Activated naive CD4-positive, alpha-beta T cell treated with anti-CD3 and anti-CD28 coated beads, Interleukin-2, amount 10 ng/mL, durations not matched to agents 7 days and 5 days (primary cell): Measurements from ENCODE around the gene VSNL1.

ENCODE experiments used
- CTCF ChIA-PET: fragments of 350-600 bp; sonication (Branson Sonifier 250); formaldehyde crosslinking; loops from one replicate; lab custom pipeline; 2021; ENCODE audit warnings: antibody characterized with exemption; lab: Charles Lee
- DNase-seq: peaks from one replicate; pipeline ENCODE4 v3.0.0-alpha.2; 2020
- H3K27ac Mint-ChIP-seq: one replicate; pipeline ENCODE4 v1.8.0; 2021; ENCODE audit warnings: mild to moderate bottlenecking, moderate library complexity, mixed read lengths
- H3K27me3 Mint-ChIP-seq: one replicate; pipeline ENCODE4 v1.8.0; 2021; ENCODE audit warnings: mild to moderate bottlenecking, mixed read lengths
- H3K36me3 Mint-ChIP-seq: one replicate; pipeline ENCODE4 v1.8.0; 2021; ENCODE audit warnings: mixed read lengths
- H3K4me1 Mint-ChIP-seq: one replicate; pipeline ENCODE4 v1.8.0; 2021; ENCODE audit warnings: mixed read lengths
- H3K4me3 Mint-ChIP-seq: one replicate; pipeline ENCODE4 v1.8.0; 2021; ENCODE audit warnings: mild to moderate bottlenecking, moderate library complexity, mixed read lengths
- H3K9me3 Mint-ChIP-seq: one replicate; pipeline ENCODE4 v1.8.0; 2021; ENCODE audit warnings: mixed read lengths

The VSNL1 gene

DNA sequence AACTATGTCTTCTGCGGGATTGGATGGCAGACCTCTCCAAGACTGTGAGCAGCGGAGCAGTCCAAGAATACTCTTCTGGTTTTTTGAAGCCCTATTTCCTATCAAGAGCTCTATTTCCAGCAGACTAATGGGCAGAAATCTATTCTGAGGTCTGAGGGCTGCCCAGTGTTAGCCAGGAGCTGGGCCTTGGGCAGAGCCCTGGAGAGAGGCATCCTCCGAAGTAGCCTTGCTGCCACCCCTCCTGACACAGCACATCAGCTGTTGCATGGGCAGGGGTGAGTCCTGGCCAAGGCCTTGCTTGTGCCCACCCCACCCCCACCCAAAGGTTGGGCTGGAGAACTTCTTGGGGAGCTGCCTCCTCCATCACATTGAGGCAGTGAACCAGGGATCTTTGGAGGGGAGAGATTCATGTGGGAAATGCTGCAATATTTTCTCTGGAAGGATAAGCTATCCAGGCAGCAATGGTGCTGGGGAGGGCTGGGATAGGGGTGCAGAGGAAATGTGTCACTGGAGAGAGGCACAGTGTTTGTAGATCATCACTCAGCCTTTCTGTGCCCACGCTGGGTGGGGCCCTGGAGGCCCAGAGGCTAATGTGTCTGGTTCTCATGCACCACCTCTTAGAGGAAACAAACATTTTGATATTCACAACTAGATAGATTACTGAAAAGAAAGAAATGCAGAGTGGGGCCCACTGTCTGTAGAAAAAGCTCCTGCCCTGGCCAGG, 104.7 kb downstream of the VSNL1 start:
- CTCF ChIA-PET = interaction anchor here (0.8 to 5.3 kb wide), 13 partner anchors 8 to 174 kb away, joined by 3 to 58 read pairs (median 5); no protein-coding TSS in a partner anchor
- H3K27me3 Mint-ChIP-seq = no peaks in the 10 kb centered on the region
- H3K9me3 Mint-ChIP-seq = no peaks in the 10 kb centered on the region
- no peak overlapping the region for H3K27ac Mint-ChIP-seq
- no peak for DNase-seq
- no peaks in the 10 kb centered on the region for H3K36me3 Mint-ChIP-seq
- no peak overlapping the region for H3K4me3 Mint-ChIP-seq
- H3K4me1 Mint-ChIP-seq = no peaks in the 10 kb centered on the region

DNA sequence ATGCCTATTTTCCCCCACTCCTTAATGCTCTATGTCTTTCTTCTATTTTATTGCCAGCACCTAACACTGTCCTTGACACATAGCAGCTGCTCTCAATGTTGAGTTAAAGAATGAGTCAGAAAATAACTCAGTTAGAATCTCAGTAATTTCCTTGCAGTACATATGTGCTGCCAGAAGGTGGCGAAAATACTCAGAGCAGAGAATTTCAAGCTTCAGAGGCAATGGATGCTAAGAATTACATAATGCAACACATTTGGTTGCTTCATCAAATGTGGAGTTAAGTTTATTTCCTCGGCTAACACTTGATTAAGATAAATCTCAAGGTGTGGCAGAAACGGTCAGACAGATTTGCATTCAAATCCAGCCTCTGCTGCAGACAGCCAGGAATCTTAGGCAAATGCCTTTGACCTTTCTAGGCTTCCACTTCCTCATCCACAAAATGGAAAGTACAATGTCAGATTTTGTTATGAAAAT, 105.6 kb downstream of the VSNL1 start:
- CTCF ChIA-PET = interaction anchor here (0.8 to 5.3 kb wide), 14 partner anchors 9 to 175 kb away, joined by 3 to 58 read pairs (median 5); no protein-coding TSS in a partner anchor
- no peaks in the 10 kb centered on the region for H3K9me3 Mint-ChIP-seq
- H3K4me3 Mint-ChIP-seq = no peak overlapping the region
- DNase-seq = peak; percentile 54
- no peaks in the 10 kb centered on the region for H3K4me1 Mint-ChIP-seq
- H3K36me3 Mint-ChIP-seq = no peaks in the 10 kb centered on the region
- H3K27ac Mint-ChIP-seq = no peak overlapping the region
- H3K27me3 Mint-ChIP-seq = no peaks in the 10 kb centered on the region

DNA sequence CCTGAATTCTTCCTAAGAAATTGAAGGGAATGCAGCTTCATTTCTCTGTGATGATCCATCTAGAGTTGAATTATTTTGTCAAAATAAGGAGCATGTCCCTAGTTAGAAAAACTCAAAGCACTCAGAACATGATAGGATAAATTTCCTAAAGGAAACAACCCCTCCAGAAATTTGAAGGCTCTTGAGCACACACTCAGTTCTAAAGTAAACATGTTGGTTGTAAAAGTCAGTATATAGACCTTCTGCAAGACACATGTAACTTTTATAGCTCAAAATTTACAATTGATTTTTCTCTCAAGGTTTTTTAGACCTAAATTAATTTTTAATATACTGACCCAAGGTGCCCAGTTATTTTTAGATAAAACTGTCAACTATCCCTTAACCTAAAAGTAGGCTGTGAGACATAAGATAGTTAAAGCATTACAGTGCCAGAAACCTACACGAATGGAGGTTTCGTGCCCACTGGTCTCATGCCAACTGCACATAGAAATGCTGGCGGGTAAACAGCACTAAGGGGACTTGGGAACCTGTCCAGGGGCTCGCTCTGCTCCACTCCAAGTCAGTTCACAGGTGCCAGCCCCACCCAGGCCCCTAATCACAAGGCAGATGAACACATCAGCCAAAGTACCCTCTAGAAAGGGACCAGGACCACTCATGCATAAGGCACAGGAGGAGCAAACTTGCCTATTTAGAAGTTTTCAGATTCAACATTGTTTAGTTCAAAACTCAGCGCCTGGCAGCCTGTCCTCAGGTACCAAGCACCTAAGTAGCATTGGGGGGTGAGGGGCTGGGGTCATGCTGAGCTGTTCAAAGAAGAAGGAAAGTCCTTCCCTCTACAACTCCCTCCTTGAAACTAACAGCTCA, 106.6 kb downstream of the VSNL1 start:
- DNase-seq = no peak
- no peaks in the 10 kb centered on the region for H3K9me3 Mint-ChIP-seq
- H3K4me3 Mint-ChIP-seq = no peak overlapping the region
- H3K27ac Mint-ChIP-seq = no peak overlapping the region
- H3K36me3 Mint-ChIP-seq = no peaks in the 10 kb centered on the region
- H3K27me3 Mint-ChIP-seq = no peaks in the 10 kb centered on the region
- CTCF ChIA-PET = interaction anchor here (1.1 to 5.3 kb wide), 7 partner anchors 10 to 176 kb away, joined by 3 to 58 read pairs (median 5); no protein-coding TSS in a partner anchor
- H3K4me1 Mint-ChIP-seq = no peaks in the 10 kb centered on the region

DNA sequence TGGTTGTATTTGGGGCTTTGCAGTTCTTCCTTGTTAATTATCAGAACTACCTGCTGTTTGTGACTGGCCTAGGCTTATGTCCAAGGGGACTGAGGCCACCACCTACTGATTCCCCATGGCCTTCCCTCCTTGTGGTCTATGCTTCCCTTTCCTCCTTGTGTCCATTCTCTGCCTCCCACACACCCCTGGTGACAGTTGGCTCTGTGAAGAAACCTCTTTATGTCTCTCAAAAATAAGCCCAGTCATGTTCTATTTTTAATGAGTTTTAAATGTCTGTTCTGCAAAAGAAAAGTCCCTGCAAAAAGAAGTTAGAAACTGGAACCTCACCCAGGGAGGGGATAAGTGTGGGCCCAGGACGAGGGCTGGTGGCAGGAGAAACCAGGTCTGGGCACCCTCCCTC, 108.1 kb downstream of the VSNL1 start:
- H3K36me3 Mint-ChIP-seq = no peaks in the 10 kb centered on the region
- no peak overlapping the region for H3K4me3 Mint-ChIP-seq
- H3K4me1 Mint-ChIP-seq = no peaks in the 10 kb centered on the region
- no peaks in the 10 kb centered on the region for H3K9me3 Mint-ChIP-seq
- H3K27ac Mint-ChIP-seq = no peak overlapping the region
- no peak for DNase-seq
- CTCF ChIA-PET = no interaction called here
- H3K27me3 Mint-ChIP-seq = no peaks in the 10 kb centered on the region

DNA sequence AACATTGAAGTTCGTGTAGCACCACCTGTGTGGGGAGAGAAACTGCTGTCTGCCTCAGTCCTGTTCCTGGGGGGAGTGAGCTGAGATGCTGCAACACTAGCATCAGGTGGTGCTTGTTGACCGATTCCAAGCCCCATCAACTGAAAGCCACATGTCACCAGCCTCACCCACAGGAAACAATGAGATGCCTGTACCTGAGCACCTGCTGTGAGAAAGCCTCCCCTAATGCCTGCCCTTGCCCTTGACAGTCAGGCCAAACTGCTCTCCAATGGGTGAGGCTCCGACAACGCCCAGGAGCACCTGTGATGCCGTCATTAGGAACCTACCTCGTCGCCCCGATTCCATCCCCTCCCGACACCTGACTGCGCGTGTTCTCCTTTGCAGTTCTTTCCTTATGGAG, 108.5 kb downstream of the VSNL1 start:
- no peak overlapping the region for H3K4me3 Mint-ChIP-seq
- CTCF ChIA-PET = no interaction called here
- no peaks in the 10 kb centered on the region for H3K36me3 Mint-ChIP-seq
- no peaks in the 10 kb centered on the region for H3K27me3 Mint-ChIP-seq
- no peaks in the 10 kb centered on the region for H3K4me1 Mint-ChIP-seq
- DNase-seq = no peak
- H3K27ac Mint-ChIP-seq = no peak overlapping the region
- no peaks in the 10 kb centered on the region for H3K9me3 Mint-ChIP-seq

DNA sequence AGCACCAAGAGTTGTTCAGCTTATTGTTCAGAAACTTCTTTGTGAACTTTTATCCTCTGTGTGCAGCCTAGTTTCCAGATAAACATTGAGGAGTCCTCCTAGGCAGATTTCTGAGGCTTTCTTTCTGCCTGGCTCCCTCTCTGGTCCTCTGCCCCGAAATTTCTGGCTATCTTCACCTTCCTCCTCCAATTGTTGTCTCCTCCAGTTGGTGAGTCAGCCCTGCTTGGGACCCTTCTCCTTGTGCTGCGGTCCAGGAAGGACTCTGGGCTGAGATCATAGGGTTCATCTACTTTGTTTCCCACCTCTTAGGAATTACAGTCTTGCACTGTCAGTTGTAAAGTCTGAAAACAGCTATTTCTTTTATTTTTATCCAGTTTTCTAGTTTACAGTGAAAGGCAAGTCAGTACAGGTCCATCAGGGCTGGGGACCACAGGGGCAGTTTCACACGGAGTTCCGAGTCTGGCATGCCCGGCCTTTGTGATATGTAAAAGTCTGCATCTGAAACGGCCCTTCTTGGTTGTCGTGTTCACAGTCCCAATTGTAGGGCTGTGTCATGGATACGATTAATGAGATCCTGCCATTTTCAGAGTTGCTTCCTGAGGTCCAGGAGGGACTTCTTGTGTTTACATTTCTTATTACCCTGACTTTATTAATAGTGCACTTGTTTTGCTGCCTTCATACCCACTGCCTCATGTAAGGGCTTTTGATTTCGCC, 112.3 kb downstream of the VSNL1 start:
- CTCF ChIA-PET = no interaction called here
- H3K4me3 Mint-ChIP-seq = no peak overlapping the region
- no peak for DNase-seq
- H3K4me1 Mint-ChIP-seq = no peaks in the 10 kb centered on the region
- H3K27me3 Mint-ChIP-seq = no peaks in the 10 kb centered on the region
- H3K36me3 Mint-ChIP-seq = no peaks in the 10 kb centered on the region
- no peak overlapping the region for H3K27ac Mint-ChIP-seq
- no peaks in the 10 kb centered on the region for H3K9me3 Mint-ChIP-seq

DNA sequence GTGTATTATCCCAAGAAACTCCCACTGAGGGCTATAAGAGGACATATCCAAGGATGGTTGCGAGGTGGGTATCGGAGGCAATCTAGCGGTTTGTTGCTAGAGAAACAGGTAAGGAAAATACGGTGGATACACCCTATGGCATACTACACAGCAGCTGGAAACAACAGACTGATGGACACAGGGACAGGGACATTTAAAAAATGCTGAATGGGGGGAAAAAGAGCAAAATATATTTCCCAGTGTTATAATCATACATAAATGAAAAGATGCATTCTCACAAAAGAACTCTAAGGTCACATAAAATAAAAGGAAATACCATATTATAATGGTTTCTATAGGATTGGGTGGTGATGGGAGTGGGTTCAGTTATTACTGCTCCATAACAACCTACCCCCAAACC, 117.3 kb downstream of the VSNL1 start:
- Mint-ChIP-seq H3K27ac (no peak overlapping the region), H3K27me3 (no peaks in the 10 kb centered on the region), H3K4me3 (no peak overlapping the region), H3K36me3 (peaks cover 7% of the 10 kb centered on the region), H3K4me1 (peaks cover 11% of the 10 kb centered on the region), H3K9me3 (no peaks in the 10 kb centered on the region)
- no peak for DNase-seq
- CTCF ChIA-PET = interaction anchor here (1.6 to 7.6 kb wide), 2 partner anchors 12 to 13 kb away, joined by 5 to 50 read pairs; no protein-coding TSS in a partner anchor

DNA sequence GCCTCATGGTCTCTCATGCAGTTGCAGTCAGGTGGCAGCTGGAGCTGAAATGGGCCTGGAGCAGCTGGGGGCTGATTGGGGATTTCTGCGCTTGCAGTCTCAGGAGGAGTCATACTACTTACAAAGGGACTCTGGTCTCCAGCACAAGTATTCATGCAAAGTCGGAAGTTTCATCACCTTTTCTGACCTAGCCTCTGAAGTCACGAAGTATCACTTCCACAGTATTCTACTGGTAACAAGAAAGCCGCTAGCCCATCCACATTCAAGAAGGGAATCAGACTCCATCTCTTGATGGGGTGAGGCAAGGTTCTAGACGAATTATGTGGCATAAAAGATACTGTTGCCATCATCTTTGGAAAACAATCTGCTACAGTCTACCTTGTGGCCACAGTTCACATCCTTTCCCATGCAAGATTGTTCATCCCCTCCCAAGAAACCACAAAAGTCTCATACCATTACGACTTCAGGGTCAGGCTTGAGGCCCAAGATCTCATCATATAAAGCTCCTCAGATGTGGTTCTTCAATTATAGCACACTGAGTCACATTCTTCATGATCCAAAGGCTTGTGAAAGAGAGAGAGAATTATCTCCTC, 117.9 kb downstream of the VSNL1 start:
- Mint-ChIP-seq H3K27me3 (no peaks in the 10 kb centered on the region), H3K4me3 (no peak overlapping the region), H3K27ac (no peak overlapping the region), H3K36me3 (peaks cover 10% of the 10 kb centered on the region), H3K4me1 (peaks cover 11% of the 10 kb centered on the region), H3K9me3 (no peaks in the 10 kb centered on the region)
- no peak for DNase-seq
- CTCF ChIA-PET = interaction anchor here (0.9 to 7.6 kb wide), 3 partner anchors 12 to 13 kb away, joined by 5 to 50 read pairs (median 5); no protein-coding TSS in a partner anchor

DNA sequence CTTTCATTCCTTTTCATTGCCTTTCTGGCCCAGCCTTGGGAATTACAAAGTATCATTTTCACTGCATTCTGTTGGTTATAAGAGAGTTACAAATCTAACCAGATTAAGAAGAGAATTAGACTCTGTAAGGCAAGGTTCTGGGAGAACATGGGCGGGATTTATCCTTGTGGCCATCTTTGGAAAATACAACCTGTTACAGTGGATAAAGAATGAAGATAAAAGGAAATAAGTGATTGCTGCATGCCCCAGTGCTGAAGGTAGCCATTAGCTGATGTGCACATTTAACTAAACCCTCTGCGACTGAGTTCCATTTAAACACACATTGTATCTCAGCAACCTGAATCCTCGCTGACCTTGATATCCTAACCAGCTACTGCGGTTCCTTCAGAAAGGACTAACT, 119.7 kb downstream of the VSNL1 start:
- Mint-ChIP-seq H3K4me1 (peaks cover 11% of the 10 kb centered on the region), H3K9me3 (no peaks in the 10 kb centered on the region), H3K4me3 (no peak overlapping the region), H3K27ac (no peak overlapping the region), H3K27me3 (no peaks in the 10 kb centered on the region), H3K36me3 (peaks cover 16% of the 10 kb centered on the region)
- DNase-seq = no peak
- CTCF ChIA-PET = interaction anchor here (4.3 to 7.6 kb wide), 2 partner anchors 11 to 14 kb away, joined by 16 to 50 read pairs; no protein-coding TSS in a partner anchor

DNA sequence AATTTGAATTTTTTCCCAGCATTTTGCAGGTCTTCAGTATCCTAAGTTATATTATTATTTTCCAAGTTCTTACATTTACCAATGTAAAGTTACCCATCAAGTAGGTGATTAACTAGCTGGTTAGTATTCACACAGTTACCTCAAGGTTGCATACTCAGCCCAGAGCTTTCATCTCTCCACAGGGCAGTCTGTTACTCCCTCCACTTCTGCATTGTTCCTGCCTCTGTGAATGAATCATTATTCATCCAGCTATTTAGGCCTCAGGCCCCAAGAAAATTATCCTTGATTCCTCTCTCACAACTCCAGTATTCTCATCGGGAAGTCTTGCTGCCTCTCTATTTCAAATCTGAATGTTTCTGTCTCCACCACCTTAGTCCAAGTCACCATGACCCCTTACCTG, 121.0 kb downstream of the VSNL1 start:
- Mint-ChIP-seq H3K36me3 (peaks cover 19% of the 10 kb centered on the region), H3K27ac (no peak overlapping the region), H3K4me1 (peaks cover 11% of the 10 kb centered on the region), H3K9me3 (no peaks in the 10 kb centered on the region), H3K4me3 (no peak overlapping the region), H3K27me3 (no peaks in the 10 kb centered on the region)
- CTCF ChIA-PET = interaction anchor here (4.3 to 7.6 kb wide), 2 partner anchors 10 to 15 kb away, joined by 16 to 50 read pairs; no protein-coding TSS in a partner anchor
- DNase-seq = no peak

DNA sequence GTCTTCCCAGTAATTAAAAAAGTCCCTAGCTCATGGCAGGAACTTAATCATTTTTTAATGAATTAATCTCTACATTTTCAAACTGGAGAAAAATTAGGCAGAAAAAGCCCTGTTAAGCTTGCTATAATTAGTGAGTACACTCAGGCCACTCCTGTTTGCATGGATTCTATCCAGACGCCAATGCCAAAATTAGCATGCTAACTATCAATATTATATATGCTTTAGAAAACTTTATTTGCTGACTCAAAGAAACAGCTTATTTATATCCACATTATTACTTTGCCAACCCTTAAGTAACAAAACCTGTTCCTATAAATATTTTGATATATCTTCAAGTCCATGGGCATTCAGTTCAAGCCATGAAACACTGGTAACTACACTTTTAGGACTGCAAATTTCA, 122.2 kb downstream of the VSNL1 start:
- Mint-ChIP-seq H3K9me3 (no peaks in the 10 kb centered on the region), H3K27ac (no peak overlapping the region), H3K4me1 (peaks cover 11% of the 10 kb centered on the region), H3K4me3 (no peak overlapping the region), H3K36me3 (peaks cover 20% of the 10 kb centered on the region), H3K27me3 (no peaks in the 10 kb centered on the region)
- CTCF ChIA-PET = interaction anchor here (4.3 to 7.6 kb wide), 2 partner anchors 8 to 16 kb away, joined by 16 to 50 read pairs; no protein-coding TSS in a partner anchor
- no peak for DNase-seq

DNA sequence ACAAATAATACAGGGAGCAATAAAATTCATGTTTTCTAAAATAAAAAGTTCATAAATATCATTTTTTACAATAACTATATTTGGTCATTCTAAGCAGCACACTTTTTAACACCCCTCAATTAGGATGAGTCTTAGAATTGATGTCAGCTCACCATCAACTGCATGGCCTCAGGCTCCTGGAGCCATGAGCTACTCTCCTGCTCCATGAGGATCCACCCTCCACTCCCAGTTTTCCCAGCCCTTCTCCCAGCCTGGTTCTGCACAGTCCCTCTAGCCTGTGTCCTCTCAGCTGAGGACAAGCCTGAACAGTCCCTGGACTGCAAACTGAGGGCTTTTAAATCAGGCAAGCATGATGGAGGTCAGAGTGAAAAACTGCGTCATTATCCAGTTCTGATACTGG, 124.0 kb downstream of the VSNL1 start:
- H3K27me3 Mint-ChIP-seq = no peaks in the 10 kb centered on the region
- no peak for DNase-seq
- H3K36me3 Mint-ChIP-seq = peaks cover 27% of the 10 kb centered on the region
- H3K27ac Mint-ChIP-seq = no peak overlapping the region
- no peaks in the 10 kb centered on the region for H3K4me1 Mint-ChIP-seq
- CTCF ChIA-PET = no interaction called here
- H3K4me3 Mint-ChIP-seq = no peak overlapping the region
- no peaks in the 10 kb centered on the region for H3K9me3 Mint-ChIP-seq

DNA sequence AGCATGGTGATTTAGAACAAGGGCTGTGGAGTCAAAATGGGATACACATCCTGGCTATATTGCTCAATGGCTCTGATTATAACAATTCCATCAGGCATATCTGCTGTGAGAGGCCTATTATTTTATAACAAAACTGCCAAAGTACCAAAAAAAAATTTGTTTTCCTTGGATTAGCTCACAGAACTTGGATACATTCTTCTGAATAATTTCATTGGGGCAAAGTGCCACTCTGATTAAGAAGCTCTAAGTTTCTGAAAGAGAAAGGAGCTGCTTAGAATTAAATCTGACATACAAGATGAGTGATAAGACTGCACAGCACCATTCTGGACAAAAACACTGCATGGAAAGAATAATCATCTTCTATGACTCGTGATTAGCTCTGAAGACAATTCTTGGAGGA, 127.4 kb downstream of the VSNL1 start:
- Mint-ChIP-seq H3K27me3 (no peaks in the 10 kb centered on the region), H3K27ac (no peak overlapping the region), H3K36me3 (peaks cover 28% of the 10 kb centered on the region), H3K4me3 (no peak overlapping the region), H3K4me1 (no peaks in the 10 kb centered on the region), H3K9me3 (no peaks in the 10 kb centered on the region)
- CTCF ChIA-PET = interaction anchor here (1.3 to 1.5 kb wide), 2 partner anchors 21 to 22 kb away, joined by 3 to 6 read pairs; no protein-coding TSS in a partner anchor
- no peak for DNase-seq
